Measurements from ENCODE around the gene PXMP4. TPM values are rescaled to one million over a fixed set of nuclear protein-coding genes. Genes with fewer than 3 reads are reported as not detected.

The PXMP4 gene
- total RNA-seq, 1 donor from 2014 or later = 7.4 TPM

DNA sequence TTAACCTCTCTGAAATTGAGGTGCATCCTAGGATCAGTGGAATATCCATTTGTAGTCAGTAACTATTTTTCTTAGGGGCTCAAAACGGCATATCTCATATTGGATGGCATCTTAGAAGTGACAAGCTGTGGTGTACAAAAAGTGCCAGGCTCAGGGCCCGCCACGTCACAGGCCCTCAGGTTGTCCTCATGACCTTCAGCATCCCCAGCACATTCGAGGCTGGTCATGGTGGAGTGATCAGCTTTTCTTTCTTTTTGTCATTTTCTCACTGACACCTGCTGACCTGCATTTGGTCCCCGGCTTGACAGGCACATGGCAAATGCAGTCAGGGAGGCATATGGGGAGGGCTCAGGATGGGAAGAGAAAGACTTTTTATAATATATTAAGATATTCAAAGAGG is 26.8 kb downstream of the PXMP4 start:
- intact Hi-C loops (cut with micrococcal nuclease) = no loop called here

GRCh38 chr20:33689973-33690372 is 30.1 kb downstream of the PXMP4 start:
- no peaks in the 10 kb centered on the region for H3K27me3 Mint-ChIP-seq (ENCODE audit: low read depth)
- H3K4me3 Mint-ChIP-seq (ENCODE audit: low read depth) = peak overlapping the region; percentile 52
- no peaks in the 10 kb centered on the region for H3K9me3 Mint-ChIP-seq
- peak overlapping the region; percentile 90 for H3K27ac Mint-ChIP-seq
- H3K36me3 Mint-ChIP-seq (ENCODE audit: low read depth) = peaks cover 1% of the 10 kb centered on the region
- intact Hi-C loops (cut with micrococcal nuclease) = loop anchor here (1.0 to 10.0 kb wide), 4 partner anchors 19 to 305 kb away; partner anchors contain the start of genes CHMP4B, PXMP4 and RALY
- DNase-seq (ENCODE audit: low spot score) = peak; percentile 39
- H3K4me1 Mint-ChIP-seq (ENCODE audit: low read depth) = peaks cover 44% of the 10 kb centered on the region

More for the DNA sequence above, 26.8 kb downstream of the PXMP4 start:
- H3K27ac Mint-ChIP-seq = no peak overlapping the region
- no peaks in the 10 kb centered on the region for H3K36me3 Mint-ChIP-seq (ENCODE audit: low read depth)
- DNase-seq (ENCODE audit: low spot score) = no peak
- no peaks in the 10 kb centered on the region for H3K27me3 Mint-ChIP-seq (ENCODE audit: low read depth)
- peaks cover 3% of the 10 kb centered on the region for H3K9me3 Mint-ChIP-seq
- no peak overlapping the region for H3K4me3 Mint-ChIP-seq (ENCODE audit: low read depth)
- peaks cover 25% of the 10 kb centered on the region for H3K4me1 Mint-ChIP-seq (ENCODE audit: low read depth)

GRCh38 chr20:33689493-33689892 is 30.6 kb downstream of the PXMP4 start:
- Mint-ChIP-seq H3K4me1 (ENCODE audit: low read depth) (peaks cover 48% of the 10 kb centered on the region), H3K4me3 (ENCODE audit: low read depth) (peak overlapping the region; percentile 52), H3K27me3 (ENCODE audit: low read depth) (no peaks in the 10 kb centered on the region), H3K9me3 (no peaks in the 10 kb centered on the region), H3K36me3 (ENCODE audit: low read depth) (peaks cover 6% of the 10 kb centered on the region), H3K27ac (peak overlapping the region; percentile 90)
- no peak for DNase-seq (ENCODE audit: low spot score)
- intact Hi-C loops (cut with micrococcal nuclease) = loop anchor here (2.0 to 10.0 kb wide), 3 partner anchors 19 to 305 kb away; partner anchors contain the start of genes CHMP4B and RALY

GRCh38 chr20:33688938-33689424 is 31.1 kb downstream of the PXMP4 start:
- Mint-ChIP-seq H3K27ac (peak overlapping the region; percentile 87), H3K27me3 (ENCODE audit: low read depth) (no peaks in the 10 kb centered on the region), H3K4me3 (ENCODE audit: low read depth) (no peak overlapping the region), H3K36me3 (ENCODE audit: low read depth) (peaks cover 11% of the 10 kb centered on the region), H3K4me1 (ENCODE audit: low read depth) (peaks cover 53% of the 10 kb centered on the region), H3K9me3 (no peaks in the 10 kb centered on the region)
- no peak for DNase-seq (ENCODE audit: low spot score)
- intact Hi-C loops (cut with micrococcal nuclease) = loop anchor here (1.0 to 10.0 kb wide), 4 partner anchors 20 to 306 kb away; partner anchors contain the start of genes CHMP4B and RALY

- DNase-seq (ENCODE audit: low spot score) = no peak
- intact Hi-C loops (cut with micrococcal nuclease) = loop anchor here (1.0 to 10.0 kb wide), 4 partner anchors 21 to 307 kb away; partner anchors contain the start of genes CHMP4B and RALY
- Mint-ChIP-seq H3K36me3 (ENCODE audit: low read depth) (peaks cover 12% of the 10 kb centered on the region), H3K9me3 (no peaks in the 10 kb centered on the region), H3K4me3 (ENCODE audit: low read depth) (no peak overlapping the region), H3K27me3 (ENCODE audit: low read depth) (no peaks in the 10 kb centered on the region), H3K27ac (peak overlapping the region; percentile 87), H3K4me1 (ENCODE audit: low read depth) (peaks cover 54% of the 10 kb centered on the region)
Measured at GRCh38 chr20:33687993-33688937, 31.8 kb downstream of the PXMP4 start.

DNA sequence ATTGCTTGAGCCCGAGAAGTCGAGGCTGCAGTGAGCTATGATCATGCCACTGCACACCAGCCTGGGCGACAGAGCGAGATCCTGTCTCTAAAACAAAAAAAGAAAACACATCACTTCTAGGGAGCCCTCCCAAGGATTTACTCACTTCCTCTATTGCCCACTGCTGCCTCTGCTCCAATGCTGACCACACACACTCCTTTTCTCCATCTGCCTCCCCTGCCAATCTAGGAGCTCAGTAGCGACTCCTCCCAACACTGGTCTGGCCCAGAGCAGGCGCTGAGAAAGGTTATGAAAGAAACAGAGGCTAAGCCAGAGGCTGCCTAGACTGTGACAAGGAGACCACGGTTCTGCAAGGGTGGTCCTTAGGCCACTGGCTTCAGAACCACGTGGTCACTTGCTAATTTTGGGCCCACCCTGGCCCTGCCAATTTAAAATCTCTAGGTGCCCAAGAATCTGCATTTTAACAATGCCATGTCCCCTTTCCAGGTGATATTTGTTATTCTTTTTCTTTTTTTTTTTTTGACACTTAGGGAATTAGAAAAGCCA is 32.7 kb downstream of the PXMP4 start:
- peak overlapping the region; percentile 33 for H3K4me3 Mint-ChIP-seq (ENCODE audit: low read depth)
- DNase-seq (ENCODE audit: low spot score) = no peak
- H3K27ac Mint-ChIP-seq = peak overlapping the region; percentile 49
- H3K9me3 Mint-ChIP-seq = no peaks in the 10 kb centered on the region
- peaks cover 18% of the 10 kb centered on the region for H3K36me3 Mint-ChIP-seq (ENCODE audit: low read depth)
- H3K27me3 Mint-ChIP-seq (ENCODE audit: low read depth) = no peaks in the 10 kb centered on the region
- peaks cover 59% of the 10 kb centered on the region for H3K4me1 Mint-ChIP-seq (ENCODE audit: low read depth)
- intact Hi-C loops (cut with micrococcal nuclease) = loop anchor here (5.0 to 10.0 kb wide), 2 partner anchors 125 to 307 kb away; partner anchors contain the start of genes CHMP4B and RALY

DNA sequence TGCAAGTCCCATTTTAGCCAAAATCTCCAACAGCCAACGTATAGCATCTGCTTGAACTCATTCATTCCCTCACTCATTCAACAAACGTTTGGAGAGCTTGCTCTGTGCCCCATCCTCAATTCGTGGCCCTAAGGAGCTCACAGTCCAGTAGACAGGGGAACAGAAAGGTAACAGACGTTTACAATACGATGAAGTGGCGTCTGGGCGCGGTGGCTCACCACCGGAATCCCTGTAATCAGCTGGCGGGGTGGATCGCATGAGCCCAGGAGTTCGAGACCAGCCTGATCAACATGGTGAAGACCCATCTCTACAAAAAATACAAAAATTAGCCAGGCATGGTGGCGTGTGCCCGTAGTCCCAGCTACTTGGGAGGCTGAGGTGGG is 33.1 kb downstream of the PXMP4 start:
- Mint-ChIP-seq H3K27ac (peak overlapping the region; percentile 74), H3K4me1 (ENCODE audit: low read depth) (peaks cover 61% of the 10 kb centered on the region), H3K27me3 (ENCODE audit: low read depth) (no peaks in the 10 kb centered on the region), H3K36me3 (ENCODE audit: low read depth) (peaks cover 19% of the 10 kb centered on the region), H3K4me3 (ENCODE audit: low read depth) (peak overlapping the region; percentile 63), H3K9me3 (no peaks in the 10 kb centered on the region)
- no peak for DNase-seq (ENCODE audit: low spot score)
- intact Hi-C loops (cut with micrococcal nuclease) = loop anchor here (1.0 to 10.0 kb wide), 3 partner anchors 21 to 308 kb away; partner anchors contain the start of genes ACTL10, CHMP4B and RALY

- Mint-ChIP-seq H3K9me3 (no peaks in the 10 kb centered on the region), H3K36me3 (ENCODE audit: low read depth) (peaks cover 25% of the 10 kb centered on the region), H3K27ac (peak within 1 kb of the TSS; percentile 91), H3K4me1 (ENCODE audit: low read depth) (peaks cover 66% of the 10 kb centered on the region), H3K27me3 (ENCODE audit: low read depth) (no peaks in the 10 kb centered on the region), H3K4me3 (ENCODE audit: low read depth) (peak within 1 kb of the TSS; percentile 92)
- DNase-seq (ENCODE audit: low spot score) = peak; percentile 96
- intact Hi-C loops (cut with micrococcal nuclease) = loop anchor here (1.0 to 10.0 kb wide), 3 partner anchors 20 to 308 kb away; partner anchors contain the start of genes ACTL10, CHMP4B and RALY
Measured at GRCh38 chr20:33686100-33686983, 33.8 kb downstream of the PXMP4 start, which contains the start of gene E2F1. TSS of gene E2F1 (minus strand) at chr20:33686385. CDS start at chr20:33686264, 121 bp downstream.

GRCh38 chr20:33685328-33686099 is 34.6 kb downstream of the PXMP4 start:
- Mint-ChIP-seq H3K27me3 (ENCODE audit: low read depth) (no peaks in the 10 kb centered on the region), H3K4me1 (ENCODE audit: low read depth) (peaks cover 74% of the 10 kb centered on the region), H3K36me3 (ENCODE audit: low read depth) (peaks cover 32% of the 10 kb centered on the region), H3K4me3 (ENCODE audit: low read depth) (peak overlapping the region; percentile 92), H3K9me3 (no peaks in the 10 kb centered on the region), H3K27ac (peak overlapping the region; percentile 91)
- DNase-seq (ENCODE audit: low spot score) = peak; percentile 67
- intact Hi-C loops (cut with micrococcal nuclease) = loop anchor here (1.0 to 10.0 kb wide), 3 partner anchors 19 to 309 kb away; partner anchors contain the start of genes ACTL10, CHMP4B and RALY

DNA sequence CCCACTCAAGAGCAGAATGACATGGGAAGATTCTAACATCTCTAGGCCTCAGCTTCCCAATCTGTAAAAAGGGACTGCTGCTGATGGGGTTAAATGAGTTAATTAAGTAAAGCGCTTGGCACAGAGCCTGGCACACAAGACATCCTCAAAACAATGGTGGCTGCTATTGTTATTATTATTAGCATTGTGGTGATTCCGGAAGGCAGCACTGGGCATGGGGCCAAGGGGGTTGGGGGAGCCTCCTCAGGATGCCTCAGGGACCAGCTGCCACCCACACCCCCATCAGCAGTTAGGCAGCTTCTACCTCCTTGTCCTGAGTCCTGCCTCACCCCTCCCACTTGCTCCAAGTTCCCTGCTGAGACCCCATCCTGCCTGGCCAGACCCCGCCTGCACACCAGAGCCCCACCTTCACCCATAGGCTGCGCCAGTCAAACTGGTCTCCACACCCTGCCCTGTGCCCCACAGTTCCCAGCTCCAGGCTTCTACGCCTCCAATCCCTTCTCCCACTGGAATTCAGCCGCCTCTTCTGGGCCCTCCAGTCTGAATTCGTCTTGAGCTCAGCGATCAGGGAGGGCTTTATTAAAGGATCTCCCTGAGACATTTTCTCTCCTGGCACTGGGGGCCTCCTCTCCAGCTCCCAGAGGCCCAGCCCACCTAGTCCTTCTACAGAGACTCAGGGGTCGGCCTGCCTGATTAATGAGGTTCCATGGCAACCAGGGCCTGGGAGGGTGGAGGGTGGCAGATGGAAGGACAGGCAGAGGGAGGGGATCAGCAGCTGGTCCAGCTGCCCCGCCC is 35.4 kb downstream of the PXMP4 start:
- Mint-ChIP-seq H3K4me3 (ENCODE audit: low read depth) (peak overlapping the region; percentile 92), H3K27ac (peak overlapping the region; percentile 91), H3K36me3 (ENCODE audit: low read depth) (peaks cover 34% of the 10 kb centered on the region), H3K4me1 (ENCODE audit: low read depth) (peaks cover 74% of the 10 kb centered on the region), H3K9me3 (no peaks in the 10 kb centered on the region), H3K27me3 (ENCODE audit: low read depth) (no peaks in the 10 kb centered on the region)
- intact Hi-C loops (cut with micrococcal nuclease) = loop anchor here (5.0 to 10.0 kb wide), 2 partner anchors 128 to 310 kb away; partner anchors contain the start of genes CHMP4B and RALY
- DNase-seq (ENCODE audit: low spot score) = no peak
